HT-29 (cell line): Measurements from ENCODE around the gene PLXND1. TPM values are rescaled to one million over a fixed set of nuclear protein-coding genes. Genes with fewer than 3 reads are reported as not detected.
"Not testable (repeated sequence)": the region's sequence is repeated elsewhere in the genome, so short reads cannot be mapped to it uniquely, and the experiment has no call there.

Source experiments
- DNase-seq: peaks from one replicate; pipeline ENCODE4 v3.0.0-alpha.2; 2015; ENCODE audit warnings: low spot score
- total RNA-seq: library from RNA; depleted of rRNA; stranded (reverse); fragments of >200 nt; shearing (Covaris generic); gene quantifications from 2 replicates; pipeline ENCODE4 v1.2.3, GENCODE V29; 2014

PLXND1 gene
- total RNA-seq, 1 experiment from 2014 or later = 30.5 TPM

DNA sequence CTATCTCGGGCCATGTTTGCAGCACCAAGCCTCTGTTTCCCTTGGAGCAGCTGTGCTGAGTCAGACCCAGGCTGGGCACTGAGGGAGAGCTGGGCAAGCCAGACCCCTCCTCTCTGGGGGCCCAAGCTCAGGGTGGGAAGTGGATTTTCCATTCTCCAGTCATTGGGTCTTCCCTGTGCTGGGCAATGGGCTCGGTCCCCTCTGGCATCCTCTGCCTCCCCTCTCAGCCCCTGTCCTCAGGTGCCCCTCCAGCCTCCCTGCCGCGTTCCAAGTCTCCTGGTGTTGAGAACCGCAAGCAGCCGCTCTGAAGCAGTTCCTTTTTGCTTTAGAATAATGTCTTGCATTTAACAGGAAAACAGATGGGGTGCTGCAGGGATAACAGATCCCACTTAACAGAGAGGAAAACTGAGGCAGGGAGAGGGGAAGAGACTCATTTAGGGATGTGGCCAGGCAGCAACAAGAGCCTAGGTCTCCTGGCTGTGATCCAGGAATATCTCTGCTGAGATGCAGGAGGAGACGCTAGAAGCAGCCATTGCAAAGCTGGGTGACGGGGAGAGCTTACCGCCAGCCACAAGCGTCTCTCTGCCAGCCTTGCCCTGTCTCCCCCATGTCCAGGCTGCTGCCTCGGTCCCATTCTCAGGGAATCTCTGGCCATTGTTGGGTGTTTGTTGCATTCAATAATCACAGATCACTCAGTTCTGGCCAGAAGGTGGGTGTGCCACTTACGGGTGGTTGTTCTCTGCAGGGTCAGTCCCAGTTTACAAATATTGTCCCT is 76.9 kb downstream of the PLXND1 start:
- DNase-seq = no peak

DNA sequence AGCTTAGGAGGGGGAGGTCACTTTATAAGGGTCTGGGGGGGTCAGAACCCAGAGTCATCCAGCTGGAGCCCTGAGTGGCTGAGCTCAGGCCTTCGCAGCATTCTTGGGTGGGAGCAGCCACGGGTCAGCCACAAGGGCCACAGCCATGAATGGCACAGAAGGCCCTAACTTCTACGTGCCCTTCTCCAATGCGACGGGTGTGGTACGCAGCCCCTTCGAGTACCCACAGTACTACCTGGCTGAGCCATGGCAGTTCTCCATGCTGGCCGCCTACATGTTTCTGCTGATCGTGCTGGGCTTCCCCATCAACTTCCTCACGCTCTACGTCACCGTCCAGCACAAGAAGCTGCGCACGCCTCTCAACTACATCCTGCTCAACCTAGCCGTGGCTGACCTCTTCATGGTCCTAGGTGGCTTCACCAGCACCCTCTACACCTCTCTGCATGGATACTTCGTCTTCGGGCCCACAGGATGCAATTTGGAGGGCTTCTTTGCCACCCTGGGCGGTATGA is 77.8 kb downstream of the PLXND1 start, which contains the start of gene RHO:
Gene RHO (plus strand): TSS at position 51 of the 512 bp plus-strand sequence. CDS start 95 bp downstream, at position 146.
- no peak for DNase-seq

GRCh38 chr3:129527262-129527661 is 79.2 kb downstream of the PLXND1 start:
- no peak for DNase-seq

- DNase-seq = no peak
These were observed 80.2 kb downstream of the PLXND1 start for GRCh38 chr3:129526121-129526900.

DNA sequence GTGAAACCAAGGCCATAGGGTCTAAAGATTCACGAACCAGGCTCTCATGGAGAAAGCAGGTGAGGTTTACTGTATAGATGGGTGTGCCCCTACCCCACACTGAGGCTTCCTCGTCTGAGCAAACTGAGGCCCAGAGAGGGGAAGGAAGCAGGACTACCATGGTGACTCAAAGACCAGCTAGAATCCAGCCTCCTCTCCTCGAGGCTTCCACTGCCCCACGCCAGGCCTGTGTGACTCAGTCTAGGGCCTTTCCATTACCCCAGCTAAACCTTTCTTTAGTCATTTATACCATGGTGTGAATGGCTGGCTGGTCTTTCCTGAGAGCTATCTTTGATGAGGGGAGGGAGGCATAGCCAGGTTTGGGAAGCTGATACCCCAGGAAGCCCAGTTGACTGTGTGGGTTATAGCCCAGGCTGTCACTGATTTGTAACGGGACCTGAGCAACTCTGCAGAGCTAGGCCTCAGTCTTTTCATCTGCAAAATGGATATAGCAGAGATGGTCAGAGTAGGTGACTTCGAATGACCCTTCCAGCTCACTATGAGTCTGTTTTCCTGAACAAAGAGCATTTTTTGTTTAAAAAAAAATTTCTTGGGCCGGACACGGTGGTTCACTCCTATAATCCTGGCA is 81.0 kb downstream of the PLXND1 start:
- no peak for DNase-seq

DNA sequence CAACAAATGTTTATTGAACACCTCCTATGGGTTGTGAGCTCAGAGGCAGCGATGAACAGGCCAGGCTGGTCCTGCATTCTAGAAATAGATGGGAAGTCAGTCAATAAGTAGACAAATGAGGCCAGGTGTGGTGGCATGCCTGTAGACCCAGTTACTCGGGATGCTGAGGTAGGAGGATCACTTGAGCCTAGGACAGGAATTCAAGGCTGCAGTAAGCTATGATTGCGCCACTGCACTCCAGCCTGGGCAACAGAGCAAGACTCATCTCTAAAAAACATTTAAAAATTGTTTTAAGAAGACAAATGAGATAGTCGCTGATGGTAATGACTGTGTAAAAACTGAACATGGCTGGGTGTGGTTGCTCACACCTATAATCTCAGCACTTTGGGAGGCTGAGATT is 82.4 kb downstream of the PLXND1 start:
- DNase-seq = no peak

GRCh38 chr3:129522953-129523352 is 83.5 kb downstream of the PLXND1 start:
- DNase-seq = no peak

GRCh38 chr3:129521611-129522010 is 84.9 kb downstream of the PLXND1 start:
- DNase-seq = no peak

GRCh38 chr3:129520960-129521359 is 85.5 kb downstream of the PLXND1 start:
- DNase-seq = no peak

GRCh38 chr3:129519896-129520715 is 86.4 kb downstream of the PLXND1 start:
- DNase-seq = no peak

DNA sequence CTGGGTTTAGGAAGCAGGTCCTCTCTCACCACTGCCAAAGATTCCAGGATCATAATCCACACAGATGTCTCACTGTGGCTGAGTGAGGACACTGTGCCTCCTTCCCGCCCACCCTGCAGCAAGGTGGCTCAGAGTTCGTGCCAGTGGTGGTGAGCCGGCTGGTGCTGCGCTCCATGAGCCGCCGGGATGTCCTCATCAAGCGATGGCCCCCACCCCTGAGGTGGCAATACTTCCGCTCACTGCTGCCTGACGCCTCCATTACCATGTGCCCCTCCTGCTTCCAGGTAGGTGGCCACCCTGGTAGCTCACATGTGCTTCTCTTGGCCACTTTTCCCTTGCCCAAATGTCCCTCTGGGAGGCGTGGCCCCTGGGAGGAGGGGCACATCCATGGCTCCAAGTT is 87.0 kb downstream of the PLXND1 start:
- no peak for DNase-seq

DNA sequence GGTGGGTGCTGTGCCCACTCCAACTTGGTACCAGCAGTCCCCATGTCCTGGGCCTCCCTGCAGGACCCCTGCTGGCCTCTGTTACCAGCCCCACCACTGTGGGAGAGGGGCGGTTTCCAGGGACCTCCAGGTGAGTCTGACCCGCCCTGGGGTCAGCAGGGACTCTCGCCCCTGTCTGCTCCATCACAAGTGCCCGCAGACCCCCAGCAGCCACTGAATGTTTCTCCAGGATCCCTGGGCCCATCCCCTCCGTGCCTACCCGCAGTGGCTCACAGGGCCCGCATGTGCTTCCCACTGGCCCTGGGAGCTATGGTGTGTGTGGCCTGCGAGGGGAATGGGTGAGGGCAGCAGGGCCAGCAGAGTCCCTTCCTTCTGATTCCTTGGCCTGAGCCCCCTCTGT is 87.9 kb downstream of the PLXND1 start:
- no peak for DNase-seq

GRCh38 chr3:129518038-129518561 is 88.4 kb downstream of the PLXND1 start:
- no peak for DNase-seq

DNA sequence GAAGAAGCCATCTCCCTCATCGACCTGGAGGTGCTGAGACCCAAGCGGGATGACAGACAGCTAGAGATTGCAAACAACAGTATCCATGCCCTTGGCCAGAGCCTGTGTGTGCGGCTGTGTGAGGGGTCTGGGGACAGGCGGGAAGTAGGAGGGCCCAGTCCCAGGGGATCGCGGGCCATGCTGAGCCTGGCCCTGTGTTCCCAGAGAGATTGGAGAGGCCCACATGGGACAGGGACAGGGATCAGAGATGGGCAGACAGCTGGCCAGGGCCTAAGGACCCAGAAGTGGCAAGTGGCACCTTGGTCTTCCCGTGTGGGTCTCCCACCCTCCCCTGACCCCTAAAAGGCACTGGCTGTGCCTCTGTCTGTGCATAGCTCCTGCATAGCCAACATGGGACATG is 89.0 kb downstream of the PLXND1 start:
- DNase-seq = no peak

GRCh38 chr3:129515821-129516432 is 90.5 kb downstream of the PLXND1 start:
- not testable (repeated sequence) for DNase-seq

GRCh38 chr3:129515108-129515820 is 91.2 kb downstream of the PLXND1 start:
- not testable (repeated sequence) for DNase-seq

DNA sequence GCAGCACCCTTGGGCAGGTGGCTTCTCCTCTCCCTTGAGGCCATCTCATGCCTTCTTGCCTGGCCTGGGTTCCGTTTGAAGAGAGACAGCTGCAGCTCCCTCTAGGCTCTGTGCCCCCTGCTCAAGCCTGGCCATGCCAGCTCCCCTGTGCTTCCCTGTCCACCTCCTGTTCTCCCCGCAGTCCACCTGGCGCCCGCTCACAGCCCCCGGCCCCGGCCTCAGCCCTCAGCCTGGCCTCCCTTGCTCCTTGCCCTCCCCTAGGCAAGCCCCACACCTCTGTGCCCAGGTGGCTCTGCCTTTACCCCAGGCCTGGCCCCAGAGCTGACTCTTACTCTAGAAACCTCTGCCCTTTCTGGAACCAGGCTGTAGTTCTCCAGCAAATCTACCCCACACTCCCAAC is 91.9 kb downstream of the PLXND1 start:
- no peak for DNase-seq

GRCh38 chr3:129514110-129514509 is 92.4 kb downstream of the PLXND1 start:
- DNase-seq = no peak

DNA sequence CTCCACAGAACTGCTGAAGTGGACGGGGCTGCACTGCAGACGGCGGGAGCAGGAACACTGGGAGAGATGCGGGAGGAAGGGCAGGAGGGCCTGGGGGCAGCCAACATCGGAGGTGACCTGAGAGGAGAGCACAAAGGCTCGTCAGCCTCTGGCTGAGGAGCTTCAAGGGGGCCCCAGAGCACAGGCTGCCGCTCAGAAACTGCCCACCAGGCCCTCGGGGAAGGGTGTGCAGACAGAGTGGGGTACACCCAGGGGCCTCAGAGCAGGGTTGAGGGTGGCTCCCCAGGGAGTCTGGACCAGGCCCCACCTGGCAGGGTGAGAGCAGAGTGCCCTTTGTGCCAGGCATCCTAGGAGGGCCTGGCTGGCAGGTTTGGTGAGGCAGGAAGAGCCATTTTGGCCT is 92.8 kb downstream of the PLXND1 start:
- no peak for DNase-seq

- DNase-seq = no peak
These were observed 93.9 kb downstream of the PLXND1 start for GRCh38 chr3:129512595-129512994.
